NOMO-1 treated with dmso at 0.1 percent for 144 hours (cell line): ENCODE results near the gene MOB3C.
"Not testable (repeated sequence)": the region's sequence is repeated elsewhere in the genome, so short reads cannot be mapped to it uniquely, and the experiment has no call there.

Experiments used
- DNase-seq: peaks from one replicate; lab custom pipeline; 2025; ENCODE audit not compliant: unreplicated experiment; lab: John Stamatoyannopoulos, UW

The MOB3C gene

DNA sequence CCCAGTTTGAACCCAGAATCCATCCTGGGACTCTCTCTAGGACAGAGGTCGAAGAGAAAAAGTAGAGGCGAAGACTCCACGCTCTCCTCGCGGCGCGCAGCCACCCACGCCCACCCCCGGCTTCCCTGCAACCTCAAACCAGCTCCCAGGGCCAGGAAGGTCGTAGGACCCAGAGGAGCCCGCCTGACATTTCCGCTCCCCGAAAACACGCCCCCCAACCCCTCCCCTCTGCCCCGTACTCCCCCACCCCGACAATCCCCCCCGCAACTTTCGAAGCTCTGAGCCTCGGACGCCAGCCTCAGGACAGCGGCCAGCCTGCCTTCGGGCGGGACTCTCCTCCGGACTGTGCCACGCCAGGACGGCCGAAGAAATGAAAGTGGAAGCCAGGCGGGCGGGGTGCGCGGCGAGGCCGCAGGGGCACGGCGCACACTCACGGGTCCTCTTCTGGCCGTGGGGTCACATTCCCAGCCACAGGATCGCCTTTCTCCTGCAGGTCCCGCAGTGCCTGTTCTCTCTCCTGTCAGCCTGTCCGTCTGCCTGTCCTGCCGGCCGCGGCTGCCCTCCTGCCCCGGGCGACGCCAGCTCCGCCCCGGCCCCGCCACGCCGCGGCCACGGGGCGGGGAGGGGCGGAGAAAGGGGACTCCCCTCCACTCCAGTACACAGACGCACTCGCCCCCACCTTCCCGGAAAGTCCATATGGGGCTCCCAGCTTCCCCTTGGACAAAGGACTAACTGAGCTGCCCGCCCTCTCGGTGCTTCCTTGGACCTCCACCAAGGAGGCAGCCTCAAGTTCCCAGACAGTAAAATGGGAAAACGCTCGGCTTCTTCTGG, at the start of gene MOB3C:
Gene MOB3C (minus strand): TSS at position 535 of the 831 bp plus-strand sequence. CDS start 3,490 bp downstream, outside the sequence.
- DNase-seq: peak; percentile 22

GRCh38 chr1:46665983-46666382, 49.4 kb upstream of the MOB3C start:
- no peak for DNase-seq

DNA sequence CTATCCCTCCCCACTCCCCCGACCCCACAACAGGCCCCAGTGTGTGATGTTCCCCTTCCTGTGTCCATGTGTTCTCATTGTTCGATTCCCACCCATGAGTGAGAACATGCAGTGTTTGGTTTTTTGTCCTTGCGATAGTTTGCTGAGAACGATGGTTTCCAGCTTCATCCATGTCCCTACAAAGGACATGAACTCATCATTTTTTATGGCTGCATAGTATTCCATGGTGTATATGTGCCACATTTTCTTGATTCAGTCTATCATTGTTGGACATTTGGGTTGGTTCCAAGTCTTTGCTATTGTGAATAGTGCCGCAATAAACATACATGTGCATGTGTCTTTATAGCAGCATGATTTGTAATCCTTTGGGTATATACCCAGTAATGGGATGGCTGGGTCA, 46.3 kb upstream of the MOB3C start:
- DNase-seq: not testable (repeated sequence)

DNA sequence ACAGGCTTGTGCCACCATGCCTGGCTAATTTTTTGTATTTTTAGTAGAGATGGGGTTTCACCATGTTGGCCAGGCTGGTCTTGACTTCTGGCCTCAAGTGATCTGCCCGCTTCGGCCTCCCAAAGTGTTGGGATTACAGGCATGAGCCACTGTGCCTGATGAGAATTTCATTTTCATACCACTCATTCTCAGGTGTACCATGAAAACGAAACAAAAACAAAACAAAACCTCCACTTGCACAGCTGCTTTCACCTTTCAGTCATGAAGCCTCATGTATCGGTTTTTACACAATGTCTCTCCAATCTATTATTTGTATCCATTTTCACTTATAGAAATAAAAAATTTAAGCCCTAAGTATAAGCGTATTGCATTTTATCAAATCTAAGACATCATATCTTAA, 43.5 kb upstream of the MOB3C start:
- DNase-seq: not testable (repeated sequence)

GRCh38 chr1:46659307-46659870, 42.8 kb upstream of the MOB3C start:
- DNase-seq: no peak

- no peak for DNase-seq
These were observed 41.2 kb upstream of the MOB3C start for GRCh38 chr1:46657775-46658174.

- DNase-seq: no peak
These were observed 40.0 kb upstream of the MOB3C start for GRCh38 chr1:46656643-46657042.

DNA sequence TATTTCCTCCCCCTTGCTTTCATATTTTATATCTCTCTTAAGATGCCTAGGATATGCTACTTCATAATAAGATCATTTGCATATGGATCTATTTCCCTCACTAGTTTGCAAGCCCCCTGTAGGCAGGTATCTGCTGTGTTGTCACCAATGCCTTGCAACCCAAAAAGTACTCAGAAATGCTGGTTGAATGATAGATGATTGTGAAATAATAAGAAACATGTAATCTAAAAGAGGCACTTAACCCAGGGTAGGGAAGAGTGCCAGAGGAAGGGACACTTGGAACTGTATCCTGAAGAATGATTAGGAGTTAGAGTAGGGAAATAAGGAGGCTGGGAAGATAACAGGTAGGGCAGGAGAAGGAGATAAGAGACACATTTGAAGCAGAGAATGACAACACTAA, 39.2 kb upstream of the MOB3C start:
- no peak for DNase-seq

DNA sequence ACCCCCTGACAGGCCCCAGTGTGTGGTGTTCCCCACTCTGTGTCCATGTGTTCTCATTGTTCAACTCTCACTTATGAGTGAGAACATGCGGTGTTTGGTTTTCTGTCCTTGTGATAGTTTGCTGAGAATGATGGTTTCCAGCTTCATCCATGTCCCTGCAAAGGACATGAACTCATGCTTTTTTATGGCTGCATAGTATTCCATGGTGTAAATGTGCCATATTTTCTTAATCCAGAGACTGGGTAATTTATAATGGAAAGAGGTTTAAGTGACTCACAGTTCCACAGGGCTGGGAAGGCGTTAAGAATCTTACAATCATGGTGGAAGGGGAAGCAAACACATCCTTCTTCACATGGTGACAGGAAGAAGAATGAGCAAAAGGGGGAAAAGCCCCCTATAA, 38.1 kb upstream of the MOB3C start:
- DNase-seq: not testable (repeated sequence)

DNA sequence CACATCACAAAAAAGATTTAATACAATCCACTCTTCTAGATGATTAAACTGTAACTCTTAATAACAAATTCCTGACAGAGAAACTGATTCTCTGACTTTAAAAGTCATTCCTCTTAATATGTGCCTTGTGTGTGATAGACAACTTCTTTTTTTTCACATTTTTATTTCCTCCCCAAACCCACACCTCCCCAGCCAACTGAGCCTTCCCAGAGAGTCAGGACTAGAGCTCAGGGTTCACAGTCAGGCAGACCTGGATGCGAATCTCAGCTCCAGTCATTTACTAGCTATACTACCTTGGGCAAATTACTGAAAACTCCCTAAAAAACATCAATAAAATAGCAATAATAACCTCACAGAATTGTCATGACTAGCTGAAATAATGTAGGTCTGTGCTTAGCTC, 37.4 kb upstream of the MOB3C start:
- DNase-seq: no peak

GRCh38 chr1:46653405-46653958, 36.9 kb upstream of the MOB3C start:
- no peak for DNase-seq

DNA sequence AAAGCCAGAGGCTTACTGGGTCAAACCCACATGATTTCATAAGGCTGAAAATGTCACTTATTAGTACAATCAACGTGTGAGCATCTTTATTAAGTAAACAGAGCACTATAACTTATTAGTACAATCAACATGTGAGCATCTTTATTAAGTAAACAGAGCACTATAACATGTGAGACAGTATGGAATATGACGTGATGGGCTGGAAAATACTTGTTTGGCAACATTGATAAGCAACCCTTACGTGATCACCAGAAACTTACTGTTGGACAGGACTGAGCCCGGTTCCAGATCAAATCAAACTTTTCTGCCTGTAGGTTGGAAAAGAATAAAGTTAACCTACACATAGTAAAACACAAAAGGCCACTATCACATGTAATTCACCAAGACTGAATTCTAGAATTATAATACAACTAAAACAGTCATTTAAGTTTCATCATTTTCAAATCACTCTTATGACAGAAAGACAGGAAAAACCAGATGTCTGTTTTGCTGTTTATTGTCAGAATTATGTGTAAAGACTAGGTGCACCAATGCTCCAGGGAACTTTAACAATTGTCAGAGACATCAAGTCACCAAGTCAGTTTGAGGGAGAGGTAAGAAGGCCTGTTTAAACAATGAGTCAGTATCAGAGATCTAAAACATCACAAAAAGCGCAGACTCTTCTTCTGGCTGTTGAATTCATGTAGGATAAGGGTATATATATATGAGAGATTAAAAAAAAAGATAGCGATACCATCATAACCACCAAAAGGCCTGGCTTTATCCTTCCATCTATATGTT, 35.9 kb upstream of the MOB3C start:
- DNase-seq: no peak

DNA sequence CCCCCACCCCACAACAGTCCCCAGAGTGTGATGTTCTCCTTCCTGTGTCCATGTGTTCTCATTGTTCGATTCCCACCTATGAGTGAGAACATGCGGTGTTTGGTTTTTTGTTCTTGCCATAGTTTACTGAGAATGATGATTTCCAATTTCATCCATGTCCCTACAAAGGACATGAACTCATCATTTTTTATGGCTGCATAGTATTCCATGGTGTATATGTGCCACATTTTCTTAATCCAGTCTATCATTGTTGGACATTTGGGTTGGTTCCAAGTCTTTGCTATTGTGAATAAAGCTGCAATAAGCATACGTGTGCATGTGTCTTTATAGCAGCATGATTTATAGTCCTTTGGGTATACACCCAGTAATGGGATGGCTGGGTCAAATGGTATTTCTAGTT, 34.5 kb upstream of the MOB3C start:
- DNase-seq: not testable (repeated sequence)

DNA sequence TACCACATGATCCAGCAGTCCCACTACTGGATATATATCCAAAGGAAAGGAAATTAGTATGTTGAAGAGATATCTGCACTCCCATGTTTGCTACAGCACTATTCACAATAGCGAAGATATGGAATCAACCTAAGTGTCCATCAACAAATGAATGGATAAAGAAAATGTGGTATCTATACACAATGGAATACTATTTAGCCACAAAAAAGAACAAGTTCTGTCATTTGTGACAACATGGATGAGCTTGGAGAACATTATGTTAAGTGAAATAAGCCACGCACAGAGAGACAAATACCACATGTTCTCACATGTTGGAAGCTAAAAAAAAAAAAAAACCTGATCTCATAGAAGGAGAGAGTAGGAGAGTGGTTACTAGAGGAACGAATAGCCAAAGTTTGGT, 33.9 kb upstream of the MOB3C start:
- DNase-seq: no peak

DNA sequence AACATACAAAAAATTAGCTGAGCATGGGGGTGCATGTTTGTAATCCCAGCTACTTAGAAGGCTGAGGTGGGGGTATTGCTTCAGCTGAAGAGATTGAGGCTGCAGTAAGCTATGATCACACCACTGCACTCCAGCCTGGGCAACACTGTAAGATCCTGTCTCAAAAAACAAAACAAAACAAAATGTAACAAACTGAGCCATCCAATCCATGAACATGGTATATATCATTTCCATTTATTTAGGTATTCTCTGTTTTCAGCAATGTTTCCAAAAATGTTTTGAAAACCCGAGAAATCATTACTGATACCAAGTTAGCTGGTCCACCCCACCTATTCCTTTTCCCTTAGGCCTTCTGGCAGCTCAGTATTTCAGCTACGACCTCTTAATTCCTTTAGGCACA, 33.2 kb upstream of the MOB3C start:
- DNase-seq: no peak

- DNase-seq: no peak
These were observed 31.0 kb upstream of the MOB3C start for GRCh38 chr1:46647611-46648010.

GRCh38 chr1:46646844-46647243, 30.2 kb upstream of the MOB3C start:
- DNase-seq: no peak

DNA sequence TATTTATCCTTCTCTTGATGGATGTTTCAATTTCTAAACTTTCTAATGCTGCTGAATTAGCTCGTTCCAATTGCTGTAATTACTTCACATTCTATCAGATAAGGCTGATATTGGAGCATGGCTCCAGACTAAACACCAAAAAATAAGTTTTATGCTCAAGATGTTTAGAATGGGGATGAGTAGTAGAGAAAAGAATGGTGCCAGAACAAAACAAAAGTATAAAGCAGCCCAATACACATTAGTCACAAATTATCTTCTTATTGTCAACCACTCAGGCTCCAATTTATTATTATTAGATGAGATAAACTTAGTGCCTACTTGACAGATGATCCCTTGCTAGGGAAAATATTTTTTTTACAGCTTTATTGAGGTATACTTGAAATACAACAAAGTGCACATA, 29.7 kb upstream of the MOB3C start:
- no peak for DNase-seq

- no peak for DNase-seq
These were observed 29.2 kb upstream of the MOB3C start for GRCh38 chr1:46645815-46646214.

GRCh38 chr1:46643368-46643775, 26.8 kb upstream of the MOB3C start:
- DNase-seq: no peak

DNA sequence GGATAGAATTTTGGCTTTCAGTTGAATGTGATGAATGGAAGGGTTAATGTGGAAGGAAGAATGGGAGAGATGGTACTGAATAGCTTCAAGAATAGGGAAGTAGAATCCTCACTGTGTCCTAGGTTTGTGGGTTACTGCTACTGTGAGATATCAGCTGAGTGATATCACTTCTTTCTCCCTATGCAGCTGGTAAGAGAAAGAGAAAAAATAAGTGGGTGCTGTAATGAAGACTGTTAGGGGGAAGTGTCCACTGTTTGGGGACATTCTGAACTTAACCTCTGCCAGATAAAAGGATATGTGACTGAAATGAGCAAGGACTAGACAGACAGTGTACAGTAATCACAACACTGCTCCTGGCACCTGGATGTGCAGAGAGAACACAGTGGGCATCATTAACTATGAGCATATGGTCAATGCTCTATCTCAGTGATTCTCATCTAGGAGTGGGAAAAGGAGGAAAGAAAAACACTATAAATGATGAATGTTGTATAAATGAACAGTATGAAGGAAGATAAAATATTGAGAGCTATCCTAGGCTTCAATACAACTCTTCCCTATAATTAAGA, 25.6 kb upstream of the MOB3C start:
- DNase-seq: no peak
